OCI-LY7 (cell line): ENCODE data around the gene HIGD1C. TPM values are rescaled to one million over a fixed set of nuclear protein-coding genes. Genes with fewer than 3 reads are reported as not detected.
A peak's percentile ranks its signal among the peaks of the same experiment; 100 is the strongest.
"Not testable (repeated sequence)": the region's sequence is repeated elsewhere in the genome, so short reads cannot be mapped to it uniquely, and the experiment has no call there.

Source experiments
- Bru-seq: library from RNA; stranded (reverse); fragments of 400-500 nt; gene quantifications from one replicate; lab custom pipeline; 2021; lab: Mats Ljungman, UMichigan
- BruChase-seq, 2 experiments: library from RNA; stranded (reverse); fragments of 400-500 nt; gene quantifications; one replicate each; lab custom pipeline; 2021; lab: Mats Ljungman, UMichigan
- BruUV-seq: library from RNA; stranded (reverse); fragments of 400-500 nt; replicated peaks from 2 replicates; lab custom pipeline; 2021; lab: Mats Ljungman, UMichigan
- CTCF ChIA-PET: fragments of 300-600 bp; sonication (Branson Sonifier 250); formaldehyde crosslinking; loops from one replicate; lab custom pipeline; 2022; ENCODE audit warnings: antibody characterized with exemption; ENCODE audit not compliant: unreplicated experiment; lab: Charles Lee
- POLR2A ChIA-PET: fragments of 300-600 bp; sonication (Branson Sonifier 250); formaldehyde crosslinking; loops from one replicate; lab custom pipeline; 2022; ENCODE audit warnings: antibody characterized with exemption; lab: Charles Lee
- DNase-seq: peaks from one replicate; pipeline ENCODE4 v3.0.0-alpha.2; 2015; ENCODE audit warnings: low spot score
- H2AFZ ChIP-seq: fragments of 200-600 bp; sonication (generic), shearing (Covaris generic); 2 replicates; pipeline ENCODE4 v1.6.1; 2014; ENCODE audit warnings: mild to moderate bottlenecking, antibody characterized with exemption, low read length, moderate library complexity
- H3K27ac ChIP-seq: fragments of 200-600 bp; sonication (generic); 2 replicates; pipeline ENCODE4 v1.5.1; 2014; ENCODE audit warnings: mixed run types, low read depth, mild to moderate bottlenecking, moderate library complexity, low read length, inconsistent platforms; ENCODE audit not compliant: poor library complexity, severe bottlenecking
- H3K36me3 ChIP-seq: fragments of 200-600 bp; sonication (generic); 2 replicates; pipeline ENCODE4 v1.6.1; 2014; ENCODE audit warnings: mild to moderate bottlenecking, antibody characterized with exemption, low read length, moderate library complexity, mixed read lengths; ENCODE audit not compliant: insufficient read depth
- H3K4me1 ChIP-seq: fragments of 200-600 bp; sonication (generic); 2 replicates; pipeline ENCODE4 v1.5.1; 2014; ENCODE audit warnings: mild to moderate bottlenecking, low read length; ENCODE audit not compliant: insufficient read depth, poor library complexity, severe bottlenecking
- H3K4me2 ChIP-seq: fragments of 200-600 bp; sonication (generic); 2 replicates; pipeline ENCODE4 v1.6.1; 2014; ENCODE audit warnings: mild to moderate bottlenecking, low read length
- H3K4me3 ChIP-seq: fragments of 200-600 bp; sonication (generic); 2 replicates; pipeline ENCODE4 v1.5.1; 2014; ENCODE audit warnings: mild to moderate bottlenecking, low read depth, low read length; ENCODE audit not compliant: poor library complexity, severe bottlenecking
- H3K79me2 ChIP-seq: fragments of 200-600 bp; sonication (generic); 2 replicates; pipeline ENCODE4 v1.6.1; 2016; ENCODE audit warnings: low read depth, mild to moderate bottlenecking, low read length, moderate library complexity, mixed read lengths; ENCODE audit not compliant: insufficient read depth
- H3K9me2 ChIP-seq: fragments of 200-600 bp; sonication (generic); 2 replicates; pipeline ENCODE4 v1.6.1; 2016; ENCODE audit warnings: mild to moderate bottlenecking, low read length, mixed read lengths; ENCODE audit not compliant: insufficient read depth
- H3K9me3 ChIP-seq: fragments of 200-600 bp; sonication (generic); 2 replicates; pipeline ENCODE4 v1.6.1; 2014; ENCODE audit warnings: mild to moderate bottlenecking, mixed run types, low read length, mixed read lengths
- H4K20me1 ChIP-seq: fragments of 200-600 bp; sonication (generic); 2 replicates; pipeline ENCODE4 v1.6.1; 2014; ENCODE audit warnings: mild to moderate bottlenecking, antibody characterized with exemption, low read length, moderate library complexity, mixed read lengths; ENCODE audit not compliant: insufficient read depth
- CTCF ChIP-seq: fragments of 200-600 bp; sonication (generic); conservative IDR thresholded peaks from 2 replicates; pipeline ENCODE4 v1.5.1; 2014; ENCODE audit warnings: mild to moderate bottlenecking, antibody characterized with exemption, low read length, moderate library complexity, mixed read lengths
- EZH2phosphoT487 ChIP-seq: fragments of 200-600 bp; sonication (generic); IDR thresholded peaks from 2 replicates; pipeline ENCODE4 v1.6.1; 2018; ENCODE audit warnings: low read depth, borderline replicate concordance, mild to moderate bottlenecking, mixed run types, antibody characterized with exemption, low read length, moderate library complexity, mixed read lengths
- intact Hi-C: fragments of 100-400 bp; cut with micrococcal nuclease; formaldehyde crosslinking; loops from one replicate; pipeline ENCODE4 v1.10.0; 2022; ENCODE audit not compliant: unreplicated experiment
- long read RNA-seq: library from polyadenylated mRNA; stranded (forward); transcript quantifications from one replicate; pipeline ENCODE4 v2.0.0, GENCODE V29; 2022
- total RNA-seq, 2 experiments: library from RNA; depleted of rRNA in 1 of 2; stranded (reverse); fragments of >200 nt in 1 of 2; shearing (Covaris generic) in 1 of 2; gene quantifications; 2 replicates each; pipeline ENCODE4 v1.2.3, GENCODE V29; 2014 to 2022

Gene HIGD1C
- total RNA-seq (2014; rRNA removed; shearing (Covaris generic)) (not detected in 2 replicates), total RNA-seq (2022) (not detected in 2 replicates), Bru-seq, nascent RNA (percentile 29 among the genes with signal in this experiment), BruChase-seq, experiment 1, labeled RNA remaining after a 6-hour chase (percentile 24 among the genes with signal in this experiment), BruChase-seq, experiment 2, labeled RNA remaining after a 2-hour chase (percentile 25 among the genes with signal in this experiment)
- long read RNA-seq, result 0 reads

- Histone ChIP-seq H3K79me2 (no peaks in the 10 kb centered on the region), H3K9me2 (no peaks in the 10 kb centered on the region), H3K4me2 (no peak within 1 kb of the TSS), H3K36me3 (no peaks in the 10 kb centered on the region), H3K4me1 (peaks cover 4% of the 10 kb centered on the region), H4K20me1 (no peaks in the 10 kb centered on the region), H3K9me3 (no peaks in the 10 kb centered on the region), H3K27ac (no peak within 1 kb of the TSS), H3K4me3 (no peak within 1 kb of the TSS), H2AFZ (no peak within 1 kb of the TSS)
- DNase-seq, result no peak
- TF ChIP-seq EZH2phosphoT487, result no peak
- no peak for TF ChIP-seq CTCF
- intact Hi-C loops, result no loop called here
- ChIA-PET POLR2A (no interaction called here), CTCF (no interaction called here)
- BruUV-seq, result no TSS peak
These were observed at the start of gene HIGD1C for GRCh38 chr12:50952510-50952909. HIGD1C (plus strand) TSS chr12:50952544; CDS start chr12:50953999, 1,455 bp downstream.

- H3K9me2 ChIP-seq, H3K4me1 ChIP-seq, intact Hi-C loops, H3K36me3 ChIP-seq, H3K9me3 ChIP-seq, H4K20me1 ChIP-seq, H3K4me2 ChIP-seq, DNase-seq, H3K27ac ChIP-seq, CTCF ChIA-PET, H3K79me2 ChIP-seq, H3K4me3 ChIP-seq, H2AFZ ChIP-seq, POLR2A ChIA-PET, BruUV-seq: not testable (repeated sequence)
These were observed 43.9 kb upstream of the HIGD1C start for GRCh38 chr12:50908479-50908878.

- peaks cover 21% of the 10 kb centered on the region for H3K9me3 ChIP-seq
- H3K4me3 ChIP-seq, POLR2A ChIA-PET, H4K20me1 ChIP-seq, H2AFZ ChIP-seq, H3K36me3 ChIP-seq, DNase-seq, H3K27ac ChIP-seq, BruUV-seq, H3K4me1 ChIP-seq, H3K9me2 ChIP-seq, H3K4me2 ChIP-seq, intact Hi-C loops, H3K79me2 ChIP-seq, CTCF ChIA-PET: not testable (repeated sequence)
These were observed 40.0 kb upstream of the HIGD1C start for GRCh38 chr12:50912361-50912760.
